Prostate gland (tissue), 2 donors: ENCODE measurements around the gene CCL26.
"Not testable (repeated sequence)": the region's sequence is repeated elsewhere in the genome, so short reads cannot be mapped to it uniquely, and the experiment has no call there.

Experiments
- POLR2A ChIP-seq: fragments of 450-650 bp; IDR thresholded peaks from one replicate; pipeline ENCODE4 v1.6.1; 2016; ENCODE audit warnings: antibody characterized with exemption, mild to moderate bottlenecking
- POLR2AphosphoS5 ChIP-seq: sonication (generic); formaldehyde crosslinking; IDR thresholded peaks from one replicate; pipeline ENCODE4 v1.6.1; 2017; ENCODE audit warnings: antibody characterized with exemption
- TF ChIP-seq, protein P1 (sequence below), 4 experiments: fragments of 200-600 bp in 2 of 4; fragments of 450-650 bp in 2 of 4; sonication (generic) in 2 of 4; IDR thresholded peaks; 1 replicate in 3 of 4; 2 replicates in 1 of 4; pipeline ENCODE4 v1.5.1; 2016 to 2019; ENCODE audit warnings: antibody characterized with exemption in 4 of 4, mild to moderate bottlenecking in 2 of 4, moderate library complexity in 2 of 4

GRCh38 chr7:75727351-75727750 lies 44.7 kb downstream of the CCL26 start:
- not testable (repeated sequence) for TF ChIP-seq POLR2A, POLR2AphosphoS5
- TF ChIP-seq, protein P1, sequence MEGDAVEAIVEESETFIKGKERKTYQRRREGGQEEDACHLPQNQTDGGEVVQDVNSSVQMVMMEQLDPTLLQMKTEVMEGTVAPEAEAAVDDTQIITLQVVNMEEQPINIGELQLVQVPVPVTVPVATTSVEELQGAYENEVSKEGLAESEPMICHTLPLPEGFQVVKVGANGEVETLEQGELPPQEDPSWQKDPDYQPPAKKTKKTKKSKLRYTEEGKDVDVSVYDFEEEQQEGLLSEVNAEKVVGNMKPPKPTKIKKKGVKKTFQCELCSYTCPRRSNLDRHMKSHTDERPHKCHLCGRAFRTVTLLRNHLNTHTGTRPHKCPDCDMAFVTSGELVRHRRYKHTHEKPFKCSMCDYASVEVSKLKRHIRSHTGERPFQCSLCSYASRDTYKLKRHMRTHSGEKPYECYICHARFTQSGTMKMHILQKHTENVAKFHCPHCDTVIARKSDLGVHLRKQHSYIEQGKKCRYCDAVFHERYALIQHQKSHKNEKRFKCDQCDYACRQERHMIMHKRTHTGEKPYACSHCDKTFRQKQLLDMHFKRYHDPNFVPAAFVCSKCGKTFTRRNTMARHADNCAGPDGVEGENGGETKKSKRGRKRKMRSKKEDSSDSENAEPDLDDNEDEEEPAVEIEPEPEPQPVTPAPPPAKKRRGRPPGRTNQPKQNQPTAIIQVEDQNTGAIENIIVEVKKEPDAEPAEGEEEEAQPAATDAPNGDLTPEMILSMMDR (IDR thresholded peaks at IDR 0.05): not testable (repeated sequence)
